GM19023 (cell line): Measurements from ENCODE around the gene SCD5.

Experiments
- ATAC-seq: cut with Tn5 transposase; IDR thresholded peaks from one replicate; pipeline ENCODE4 v1.9.1; 2021; ENCODE audit warnings: mild to moderate bottlenecking, moderate library complexity; ENCODE audit not compliant: unreplicated experiment

SCD5 gene

DNA sequence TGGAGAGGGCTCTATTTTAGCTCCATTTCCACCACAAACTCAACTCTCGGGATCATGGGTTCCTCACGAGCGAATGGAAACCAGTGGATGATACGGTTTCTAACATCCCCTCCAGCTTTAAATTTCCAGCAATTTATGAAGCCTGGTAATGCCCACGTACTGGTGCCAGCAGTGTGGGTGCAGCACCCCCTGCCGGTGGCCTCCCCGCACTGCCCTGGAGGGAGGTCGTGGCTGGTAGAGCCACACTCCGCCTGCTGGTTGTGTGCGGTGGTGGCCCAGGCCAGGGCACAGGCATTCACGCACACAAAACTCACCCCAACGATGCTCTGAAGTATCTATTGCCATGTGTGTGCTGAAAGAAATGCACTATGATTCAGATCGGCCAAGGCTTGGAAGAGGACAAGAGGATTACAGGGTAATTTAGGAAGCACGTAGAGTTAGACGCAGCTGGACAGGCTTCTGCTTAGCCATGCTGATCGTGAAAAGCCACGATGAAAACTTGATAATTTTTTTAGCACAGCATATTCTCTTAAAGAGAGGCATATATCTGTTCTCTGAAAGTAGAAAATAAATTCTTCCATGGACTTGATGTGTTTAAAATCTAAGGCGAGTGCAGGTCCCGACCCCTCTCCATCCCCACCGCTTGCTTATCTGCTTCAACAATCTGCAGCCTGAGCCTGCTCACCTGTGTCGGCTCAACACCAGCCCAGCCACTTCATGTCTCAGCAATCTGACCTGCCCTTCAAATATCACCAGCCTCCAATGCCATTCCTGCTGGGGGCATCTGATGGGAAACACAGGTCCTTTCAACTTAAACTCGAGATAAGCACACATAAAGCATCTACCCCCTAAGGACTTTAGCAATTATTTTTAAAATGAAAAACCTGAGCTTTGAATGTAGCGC lies 59.1 kb downstream of the SCD5 start:
- peak; percentile 100 for ATAC-seq

DNA sequence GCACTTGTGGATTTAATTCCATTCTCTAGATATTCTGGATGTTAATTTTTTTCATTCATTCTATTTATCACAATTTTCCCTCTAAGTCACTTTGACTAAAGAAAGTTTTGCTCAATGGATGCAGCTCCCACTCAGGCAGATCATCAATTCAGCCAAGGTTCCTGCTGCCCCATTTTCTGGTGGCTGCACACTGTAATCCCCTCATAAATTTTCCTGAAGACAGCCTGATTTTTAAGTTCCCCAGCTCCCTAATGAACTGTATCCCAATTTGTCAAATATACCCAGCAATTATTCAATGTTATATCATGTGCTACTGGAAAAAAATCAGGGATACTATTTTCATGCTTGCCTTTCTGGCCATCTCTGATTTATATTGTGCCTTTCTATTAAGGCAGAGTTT lies 61.2 kb downstream of the SCD5 start:
- ATAC-seq: no peak

DNA sequence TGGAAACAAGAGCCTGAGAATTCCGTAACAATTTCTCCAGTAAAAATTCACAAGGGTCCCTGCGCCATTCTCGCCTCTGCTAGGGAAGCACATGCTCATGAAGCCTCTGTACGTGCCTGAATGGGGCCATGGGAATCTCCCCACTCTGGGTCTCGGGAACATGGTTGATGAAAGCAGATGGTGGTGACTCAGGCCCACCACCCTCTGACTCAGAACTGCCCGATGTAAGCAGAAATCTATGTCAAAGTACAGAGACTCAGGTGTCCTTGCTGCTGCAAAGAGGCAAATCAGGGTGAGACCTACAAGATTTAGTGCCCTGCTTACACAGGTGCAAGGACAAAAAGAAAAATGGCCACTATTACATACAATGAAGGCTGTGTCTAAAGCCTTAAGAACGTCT lies 65.0 kb downstream of the SCD5 start:
- no peak for ATAC-seq

DNA sequence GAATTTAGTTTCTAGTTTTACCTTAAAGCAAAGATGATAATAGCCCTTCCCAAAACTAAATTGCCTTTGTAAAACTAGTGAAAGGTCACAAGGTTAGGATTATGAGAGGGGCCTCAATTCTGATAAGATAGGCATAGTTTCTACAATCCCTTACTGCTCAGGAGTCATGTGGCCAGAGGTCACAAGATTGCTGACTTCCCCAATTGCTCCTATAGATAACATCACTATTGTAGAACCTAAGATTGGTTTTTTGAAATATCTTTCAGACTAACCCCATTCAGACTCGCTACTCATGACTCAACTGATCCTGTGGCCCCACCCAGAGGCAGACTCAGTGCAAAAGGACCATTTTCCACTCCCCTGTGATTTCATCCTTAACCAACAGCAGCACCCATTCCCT lies 70.3 kb downstream of the SCD5 start:
- no peak for ATAC-seq

DNA sequence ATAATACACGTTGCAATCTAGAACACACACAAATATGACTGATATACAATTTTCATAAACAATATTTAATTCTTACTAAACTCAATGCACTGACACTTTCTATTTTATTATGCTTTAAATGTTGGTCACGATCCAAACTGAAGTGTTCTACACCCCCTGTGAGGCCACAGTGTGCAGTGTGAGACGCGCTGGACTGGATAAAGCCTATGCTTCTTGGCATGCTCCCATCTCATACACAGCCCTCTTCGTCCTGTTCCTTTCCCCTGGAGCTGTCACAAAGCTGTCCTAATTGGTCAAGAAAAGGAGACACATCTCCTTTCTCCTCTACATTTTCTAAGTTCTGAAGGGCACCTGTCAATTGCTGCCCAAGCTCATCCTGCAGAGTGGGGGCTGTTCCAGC lies 72.0 kb downstream of the SCD5 start:
- ATAC-seq: no peak

DNA sequence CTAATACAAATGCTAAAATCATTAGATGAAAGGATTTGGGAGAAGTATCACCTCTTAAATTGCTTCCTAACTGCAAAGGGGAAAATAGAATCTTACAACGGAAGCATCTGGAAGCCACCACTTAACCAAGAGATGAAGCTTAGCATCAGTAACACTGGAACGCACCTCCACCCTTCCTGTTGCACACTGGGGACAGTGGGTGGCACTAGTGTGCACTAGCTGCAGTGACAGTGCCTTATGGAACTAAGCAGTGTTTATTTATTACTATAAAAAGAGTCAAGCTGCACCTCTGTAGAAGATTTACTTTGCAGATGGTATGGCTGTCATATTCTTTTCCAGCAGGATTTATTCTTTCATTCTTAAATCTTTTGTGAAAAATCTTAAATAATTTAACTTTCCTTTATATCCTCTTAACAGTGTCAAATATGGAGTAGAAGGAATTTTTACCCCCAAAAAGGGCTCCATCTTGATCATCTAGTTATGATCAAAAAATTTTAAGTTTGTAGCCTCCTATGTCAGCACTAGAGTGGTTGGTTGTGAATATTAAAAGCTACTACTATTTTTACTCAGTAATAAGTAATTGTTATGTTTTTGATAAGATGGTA lies 76.7 kb downstream of the SCD5 start:
- no peak for ATAC-seq

DNA sequence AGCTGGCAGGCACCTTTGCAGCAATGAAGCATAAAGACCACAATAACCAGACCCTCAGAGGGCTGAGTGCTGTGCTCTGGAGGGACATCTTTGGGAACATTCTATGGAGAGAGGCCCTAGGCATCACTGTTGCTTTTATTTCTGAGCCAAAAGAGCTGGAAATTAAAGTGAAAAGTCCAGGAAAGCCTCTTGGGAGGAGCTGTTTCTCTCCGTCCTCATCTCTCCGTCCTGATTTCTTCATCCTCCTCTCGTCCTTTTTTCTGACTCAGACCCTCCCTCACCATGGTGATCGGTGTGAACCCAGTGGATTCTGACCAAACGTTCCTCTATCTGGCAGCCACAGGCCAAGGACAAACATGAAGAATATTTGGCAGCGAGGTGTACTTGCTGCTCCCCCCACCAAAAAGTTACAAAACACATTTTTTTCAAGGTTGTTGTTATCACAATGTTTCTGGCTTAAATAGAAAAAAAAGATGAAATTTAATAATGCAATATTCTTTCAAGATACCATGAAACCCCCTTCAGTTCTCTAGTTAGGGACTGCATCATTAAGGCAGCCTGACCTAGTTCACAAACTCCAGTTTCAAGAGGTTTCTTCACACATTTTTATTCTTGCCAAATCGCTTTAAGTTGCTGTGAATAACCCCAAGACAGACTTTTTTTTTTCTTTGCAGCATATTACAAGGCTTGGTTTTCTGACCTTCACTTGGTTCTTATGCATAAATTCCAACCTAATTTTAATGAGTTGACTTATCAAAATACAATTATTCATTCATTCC lies 80.2 kb downstream of the SCD5 start:
- ATAC-seq: no peak

DNA sequence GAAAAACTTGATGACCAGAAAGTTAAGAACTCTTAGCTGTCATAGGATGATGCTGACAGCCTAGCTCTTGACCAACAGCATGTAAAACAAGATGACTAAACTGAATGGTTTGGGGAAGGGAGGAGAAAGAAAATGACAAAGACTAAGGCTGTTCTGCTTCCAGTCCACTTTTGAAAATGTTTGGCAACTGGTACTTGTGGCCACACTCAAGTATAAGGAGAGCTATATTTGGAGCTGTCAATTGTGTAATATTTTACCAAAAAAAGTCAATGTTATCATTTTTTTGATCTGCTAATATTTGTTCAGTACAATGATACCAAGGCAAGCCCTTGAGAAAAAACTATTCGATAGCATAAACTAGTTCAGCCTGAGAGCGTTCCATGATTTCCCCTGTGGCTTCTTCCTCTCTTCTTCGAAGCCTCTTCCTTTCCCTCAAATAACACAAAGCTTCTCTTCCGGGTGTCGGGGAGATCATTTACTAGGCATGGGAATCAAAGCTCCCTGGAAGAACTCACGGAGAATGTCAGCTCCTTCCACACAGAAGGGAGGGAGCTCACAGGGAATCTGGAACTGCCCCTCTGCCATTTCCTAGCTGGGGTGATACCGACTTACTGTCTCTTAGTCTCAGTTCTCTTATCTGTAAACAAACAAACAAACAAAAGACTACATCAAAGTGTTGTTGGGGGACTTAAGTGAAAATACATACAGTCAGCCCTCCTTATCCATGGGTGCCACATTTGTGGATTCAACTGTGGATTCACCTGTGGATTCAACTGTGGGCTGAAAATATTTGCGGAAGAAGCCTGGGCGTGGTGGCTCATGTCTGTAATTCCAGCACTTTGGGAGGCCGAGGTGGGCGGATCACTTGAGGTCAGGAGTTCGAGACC lies 82.6 kb downstream of the SCD5 start:
- ATAC-seq: no peak

DNA sequence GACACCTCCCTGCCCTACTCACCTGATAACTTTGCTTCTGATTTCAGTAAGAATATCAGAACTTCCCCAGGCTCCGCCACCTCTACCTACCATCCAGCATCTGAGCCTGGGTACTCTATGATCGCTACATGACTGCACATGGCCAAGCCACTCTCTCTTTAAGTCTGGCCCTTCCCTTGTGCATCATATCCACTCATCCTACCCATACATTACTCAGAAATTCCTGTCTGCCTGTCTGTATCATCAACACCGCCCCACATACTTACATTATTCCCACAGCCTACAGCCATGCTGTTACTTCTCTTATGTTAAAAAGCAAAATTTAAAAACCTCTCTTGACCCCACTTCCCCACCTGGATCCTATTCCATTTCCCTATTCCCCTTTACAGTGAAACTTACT lies 84.7 kb downstream of the SCD5 start:
- no peak for ATAC-seq

DNA sequence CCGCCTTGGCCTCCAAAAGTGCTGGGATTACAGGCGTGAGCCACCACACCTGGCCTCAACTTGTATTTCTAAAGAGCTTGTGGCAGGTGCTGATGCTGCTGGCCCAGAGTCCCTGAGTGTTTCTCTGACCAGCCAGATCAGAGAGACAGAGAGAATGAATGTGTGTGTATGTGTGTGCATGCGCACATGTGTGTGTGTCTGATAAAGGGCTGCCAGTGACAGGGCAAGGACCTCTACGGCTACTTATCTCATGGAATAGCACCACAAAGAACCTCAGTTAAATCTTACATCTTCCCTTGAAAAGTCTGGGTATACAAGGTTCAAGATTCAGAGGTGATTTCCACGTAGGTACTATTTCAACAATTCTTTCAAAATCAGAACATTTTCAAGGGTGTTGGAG lies 86.0 kb downstream of the SCD5 start:
- ATAC-seq: no peak

DNA sequence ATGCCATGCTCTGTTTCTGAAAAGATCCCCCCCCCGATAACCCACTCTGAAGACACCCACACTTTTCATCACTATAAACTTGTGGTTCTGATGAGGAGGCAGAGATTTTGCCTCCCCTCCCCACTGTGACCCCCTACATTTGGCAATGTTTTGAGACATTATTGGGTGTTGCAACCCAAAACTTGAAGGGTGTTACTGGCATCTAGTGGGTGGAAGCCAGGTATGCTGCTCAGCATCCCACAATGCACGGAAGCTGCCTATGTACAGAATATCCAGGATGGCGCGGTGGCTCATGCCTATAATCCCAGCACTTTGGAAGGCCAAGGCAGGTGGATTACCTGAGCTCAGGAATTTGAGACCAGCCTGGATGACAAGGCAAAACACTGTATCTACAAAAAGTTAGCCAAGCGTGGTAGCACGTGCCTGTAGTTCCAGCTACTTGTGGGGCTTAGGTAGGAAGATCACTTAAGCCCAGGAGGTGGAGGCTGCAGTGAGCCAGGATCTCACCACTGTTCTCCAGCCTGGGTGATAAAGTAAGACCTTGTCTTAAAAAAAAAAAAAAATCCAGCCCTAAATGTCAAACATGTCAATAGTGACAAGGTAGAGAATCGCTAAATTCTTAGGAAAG lies 87.3 kb downstream of the SCD5 start:
- no peak for ATAC-seq

DNA sequence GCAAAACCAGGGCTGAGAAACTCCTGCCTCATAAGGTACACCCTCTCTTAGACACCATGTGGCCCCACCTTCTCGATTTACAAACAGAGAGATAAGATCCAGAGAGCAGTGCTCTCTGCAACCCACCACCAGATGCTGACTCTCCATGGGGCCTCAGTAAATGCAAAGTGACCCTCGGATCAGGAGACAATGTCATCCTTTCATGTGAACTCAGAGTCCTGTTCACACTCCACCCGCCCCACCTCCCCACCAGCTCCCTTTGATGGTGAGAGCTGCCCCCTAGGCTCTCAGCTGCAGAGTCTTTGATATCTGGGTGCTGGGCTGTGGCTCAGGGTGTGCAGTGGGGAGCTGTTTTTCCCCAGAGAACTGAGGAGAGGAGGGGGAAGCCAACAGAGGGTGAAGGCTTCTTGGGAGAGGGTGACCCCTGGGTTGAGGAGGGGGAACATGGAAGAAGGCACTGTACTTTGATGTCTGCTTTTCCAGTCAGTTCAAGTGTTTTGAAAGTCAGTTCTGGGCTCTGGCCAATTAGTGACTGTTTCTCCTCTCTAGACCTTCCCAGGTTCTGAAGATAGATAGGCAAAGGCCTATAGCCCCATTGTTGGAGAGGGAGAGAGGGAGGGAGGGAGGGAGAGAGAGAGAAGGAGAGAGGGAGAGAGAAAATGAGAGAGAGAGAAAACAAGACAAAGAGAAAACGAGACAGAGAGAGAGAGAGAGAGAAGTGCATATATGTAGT lies 88.2 kb downstream of the SCD5 start:
- ATAC-seq: no peak

DNA sequence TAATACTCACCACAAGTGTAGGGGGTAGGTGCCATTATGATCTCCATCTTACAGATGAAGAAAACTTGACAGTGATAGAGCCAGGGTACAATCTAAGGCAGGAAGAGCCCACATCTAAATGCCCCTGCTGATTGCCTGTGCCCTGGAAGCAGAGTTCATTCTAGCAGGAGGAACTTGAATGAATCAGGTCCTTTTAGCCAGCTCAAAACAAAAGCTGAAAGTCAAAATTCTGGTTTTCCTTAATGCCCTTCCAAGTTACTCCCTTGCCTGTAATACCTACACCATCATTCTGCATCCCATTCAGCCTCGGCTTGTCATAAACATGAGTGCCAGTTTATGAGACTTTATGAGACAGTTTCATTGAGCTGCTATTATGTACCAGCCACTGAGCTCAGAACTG lies 89.6 kb downstream of the SCD5 start:
- ATAC-seq: no peak

DNA sequence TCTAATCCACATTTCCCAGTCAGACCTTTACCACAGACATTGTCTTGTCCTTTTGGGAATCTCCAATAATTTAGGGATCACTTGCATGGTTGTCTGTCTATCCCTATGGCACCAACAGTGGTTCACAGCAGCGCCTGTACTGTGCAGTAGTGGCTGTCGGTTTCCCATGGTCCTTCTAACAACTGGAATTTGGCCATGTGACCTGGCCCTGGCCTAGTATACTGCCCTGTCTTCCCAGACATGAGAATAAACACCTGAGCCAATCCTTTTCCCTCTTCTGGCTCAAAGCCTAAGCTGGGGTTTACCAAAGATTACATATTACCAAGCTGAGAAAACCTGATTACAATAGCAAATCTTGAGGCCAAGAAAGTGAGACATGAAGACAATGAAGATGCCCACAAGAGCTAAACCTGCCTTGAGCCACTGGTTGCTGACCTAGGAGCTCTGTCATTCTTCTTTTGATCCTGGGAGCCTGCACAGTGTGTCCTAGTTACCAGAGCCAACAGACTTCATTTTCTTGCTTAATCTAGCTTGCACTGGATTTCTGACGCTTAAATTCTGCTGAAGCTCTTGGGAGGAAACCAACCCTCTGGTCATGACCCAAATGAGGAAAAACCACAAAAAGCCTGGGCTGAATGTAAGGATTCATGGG lies 92.1 kb downstream of the SCD5 start:
- ATAC-seq: no peak

DNA sequence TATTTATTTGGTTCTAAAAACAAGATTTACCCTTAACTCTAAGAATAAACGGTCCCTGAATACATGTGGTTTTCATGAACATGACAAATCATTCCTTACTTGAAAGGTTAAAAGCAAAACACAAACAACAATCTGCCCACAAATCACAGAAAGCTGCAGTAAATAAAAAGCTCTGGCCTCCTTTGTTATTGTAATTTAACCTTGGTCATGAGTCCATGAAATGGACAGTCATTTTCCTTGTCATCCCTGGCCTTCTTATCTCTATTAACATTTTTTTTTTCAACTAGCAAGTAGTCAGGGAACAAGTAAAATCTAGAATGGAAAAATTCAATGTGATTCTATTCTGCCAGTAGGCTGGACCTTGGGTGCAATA lies 92.7 kb downstream of the SCD5 start:
- ATAC-seq: no peak

DNA sequence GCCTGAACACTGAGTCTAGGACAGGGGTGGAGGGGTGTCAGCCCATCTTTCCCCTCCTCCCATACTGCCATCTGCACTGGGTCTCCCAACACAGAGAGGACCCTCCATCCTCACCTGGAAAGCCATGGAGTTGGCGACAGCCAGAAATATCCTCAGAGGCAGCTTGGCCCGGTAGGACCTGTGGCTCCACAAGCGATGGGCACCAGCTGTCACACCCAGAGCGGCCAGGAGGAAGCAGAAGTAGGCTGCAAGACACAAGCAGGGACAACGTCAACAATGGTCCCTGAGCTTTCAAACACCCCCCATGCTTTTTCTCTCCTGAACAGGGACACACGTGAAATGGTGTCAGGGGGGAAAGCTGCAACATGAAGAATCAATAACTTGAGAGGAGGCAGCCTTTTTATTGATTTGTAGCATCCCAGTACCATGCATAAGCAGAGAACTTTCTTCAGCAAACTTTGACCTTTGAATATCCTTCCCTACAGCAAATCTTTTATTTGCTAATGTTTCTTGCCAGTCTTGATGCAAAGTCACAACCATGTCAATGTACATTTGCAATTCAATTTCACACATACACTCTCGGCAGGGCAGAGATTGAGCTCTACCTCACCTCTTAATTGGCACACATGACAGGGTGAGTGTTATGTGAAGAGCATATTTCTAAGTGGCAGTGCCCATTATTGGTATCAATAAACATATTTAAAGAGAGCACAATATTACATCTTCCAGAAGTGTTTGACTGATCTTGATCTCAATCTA lies 93.2 kb downstream of the SCD5 start:
- no peak for ATAC-seq

DNA sequence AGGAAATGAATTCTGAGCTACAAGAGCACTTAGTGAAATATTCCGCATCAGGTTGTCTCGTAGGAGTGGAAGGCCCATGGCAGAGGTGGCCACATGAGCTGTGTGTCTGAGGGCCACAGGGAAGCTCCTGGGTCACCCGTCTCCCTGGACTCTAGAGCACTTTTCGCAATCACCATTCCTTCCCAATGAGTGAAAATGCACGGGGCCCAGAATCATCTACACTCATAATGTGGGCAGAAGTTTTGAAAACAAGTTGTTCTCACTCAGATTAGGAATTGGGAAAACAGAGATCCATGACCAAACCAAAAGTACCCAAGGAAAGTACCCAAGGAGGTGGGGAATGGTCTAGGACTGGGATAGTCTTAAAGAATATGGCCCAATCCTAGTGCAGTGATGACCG lies 94.4 kb downstream of the SCD5 start:
- no peak for ATAC-seq

DNA sequence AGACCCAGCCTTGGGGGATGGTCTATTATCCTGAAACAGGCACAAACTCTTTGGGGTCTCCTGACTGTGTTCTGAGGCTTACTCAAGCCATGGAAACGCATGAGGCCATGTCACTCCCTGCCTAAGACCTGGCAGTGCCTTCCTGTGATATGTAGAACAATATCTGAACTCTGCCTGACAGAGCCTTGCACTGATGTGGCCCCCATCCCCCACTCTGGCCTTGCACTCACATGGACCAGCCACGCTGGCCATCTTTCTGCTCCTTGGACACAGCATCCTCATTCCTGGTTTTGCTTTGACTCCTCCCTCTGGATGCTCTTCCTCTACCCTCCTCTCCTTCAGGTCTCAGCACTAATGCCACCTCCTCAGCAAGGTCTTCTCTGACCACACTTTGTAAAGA lies 100.2 kb downstream of the SCD5 start:
- no peak for ATAC-seq

DNA sequence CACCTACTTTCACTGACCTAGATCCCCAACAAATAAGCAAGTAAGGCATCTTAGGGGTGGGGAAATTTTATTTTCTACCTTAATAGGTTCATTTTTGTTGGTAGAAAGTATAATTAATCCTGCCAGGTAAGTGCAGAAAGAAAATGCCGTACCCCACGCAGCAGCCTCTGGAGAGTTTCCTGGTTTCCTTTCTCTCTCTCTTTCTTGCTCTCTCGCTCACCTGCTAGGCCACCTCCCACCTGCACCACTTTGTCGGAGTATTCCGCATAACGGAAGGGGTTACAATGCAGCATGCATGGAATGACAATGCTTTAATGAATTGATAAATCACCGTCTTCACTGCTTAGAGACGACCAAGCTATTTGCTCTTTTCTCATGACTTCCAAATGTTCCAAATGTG lies 101.0 kb downstream of the SCD5 start:
- no peak for ATAC-seq
